Measurements from ENCODE around the gene RNF25. TPM values are rescaled to one million over a fixed set of nuclear protein-coding genes. Genes with fewer than 3 reads are reported as not detected.

The RNF25 gene
- total RNA-seq, 1 experiment from 2014 or later = 40.7 TPM

DNA sequence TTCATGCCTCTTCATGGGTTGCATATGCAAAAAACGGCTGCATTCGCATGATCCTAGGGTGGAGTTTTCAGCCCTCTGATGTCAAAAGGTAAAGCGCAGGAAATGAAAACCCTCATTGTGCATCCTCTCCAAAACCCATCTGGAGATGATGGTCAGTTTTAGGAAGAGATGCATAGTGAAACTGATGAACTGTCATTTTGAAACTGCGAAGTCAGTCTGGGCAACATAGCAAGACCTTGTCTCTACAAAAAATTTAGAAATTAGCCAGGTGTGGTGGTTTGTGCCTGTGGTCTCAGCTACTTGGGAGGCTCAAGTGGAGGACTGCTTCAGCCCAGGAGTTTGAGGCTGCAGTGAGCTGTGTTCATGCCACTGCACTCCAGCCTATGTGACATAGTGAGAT lies 36.3 kb upstream of the RNF25 start:
- no peak overlapping the region for H3K4me3 Mint-ChIP-seq
- Histone ChIP-seq H2BK20ac (ENCODE audit: low read depth, low read length, poor library complexity, severe bottlenecking) (no peak overlapping the region), H2BK120ac (ENCODE audit: low read depth, low read length, poor library complexity, severe bottlenecking) (no peak overlapping the region), H3K14ac (ENCODE audit: insufficient read depth, low read length) (no peak overlapping the region), H3K79me1 (ENCODE audit: insufficient read depth, low read depth, low read length, poor library complexity, severe bottlenecking) (peaks cover 2% of the 10 kb centered on the region), H4K5ac (ENCODE audit: insufficient read length, low read depth, low read length) (no peak overlapping the region), H3K56ac (ENCODE audit: insufficient read length, low read depth, low read length) (no peak overlapping the region), H4K20me1 (ENCODE audit: control insufficient read depth, insufficient read depth, insufficient read length) (no peaks in the 10 kb centered on the region), H2BK5ac (ENCODE audit: insufficient read length, low read length) (no peak overlapping the region), H2BK15ac (ENCODE audit: low read depth, low read length) (no peak overlapping the region), H2AK5ac (ENCODE audit: insufficient read length, low read length) (no peak overlapping the region), H3K79me2 (ENCODE audit: insufficient read depth, low read length) (peaks cover 9% of the 10 kb centered on the region; the same call in 1 of the 2 replicates), H3K4me2 (ENCODE audit: insufficient read depth, insufficient read length, low read length) (no peak overlapping the region), H2BK12ac (ENCODE audit: insufficient read length, low read depth, low read length) (no peak overlapping the region), H3K27ac (ENCODE audit: insufficient read length, low read depth, low read length) (no peak overlapping the region), H3K4me1 (ENCODE audit: insufficient read depth, low read length) (no peaks in the 10 kb centered on the region), H3K27me3 (ENCODE audit: insufficient read depth, low read length) (no peaks in the 10 kb centered on the region), H3K4ac (ENCODE audit: low read depth, low read length) (no peak overlapping the region), H3T11ph (ENCODE audit: low read length) (no peak overlapping the region), H2AFZ (ENCODE audit: low read length) (no peak overlapping the region), H4K91ac (ENCODE audit: insufficient read length, low read depth, low read length) (no peak overlapping the region), H3K23ac (ENCODE audit: insufficient read length, low read depth, low read length) (no peak overlapping the region), H4K8ac (replicated peaks; ENCODE audit: insufficient read length, low read depth, low read length) (no peak overlapping the region), H3K9ac (ENCODE audit: extremely low read depth, insufficient read length, low read length) (no peak overlapping the region), H3K9me3 (ENCODE audit: control insufficient read depth, low read depth, low read length) (no peaks in the 10 kb centered on the region), H3K23me2 (ENCODE audit: insufficient read length, low read depth, low read length, poor library complexity, severe bottlenecking) (no peaks in the 10 kb centered on the region), H3K18ac (ENCODE audit: insufficient read length, low read depth, low read length) (no peak overlapping the region)
- TF ChIP-seq, protein P1, sequence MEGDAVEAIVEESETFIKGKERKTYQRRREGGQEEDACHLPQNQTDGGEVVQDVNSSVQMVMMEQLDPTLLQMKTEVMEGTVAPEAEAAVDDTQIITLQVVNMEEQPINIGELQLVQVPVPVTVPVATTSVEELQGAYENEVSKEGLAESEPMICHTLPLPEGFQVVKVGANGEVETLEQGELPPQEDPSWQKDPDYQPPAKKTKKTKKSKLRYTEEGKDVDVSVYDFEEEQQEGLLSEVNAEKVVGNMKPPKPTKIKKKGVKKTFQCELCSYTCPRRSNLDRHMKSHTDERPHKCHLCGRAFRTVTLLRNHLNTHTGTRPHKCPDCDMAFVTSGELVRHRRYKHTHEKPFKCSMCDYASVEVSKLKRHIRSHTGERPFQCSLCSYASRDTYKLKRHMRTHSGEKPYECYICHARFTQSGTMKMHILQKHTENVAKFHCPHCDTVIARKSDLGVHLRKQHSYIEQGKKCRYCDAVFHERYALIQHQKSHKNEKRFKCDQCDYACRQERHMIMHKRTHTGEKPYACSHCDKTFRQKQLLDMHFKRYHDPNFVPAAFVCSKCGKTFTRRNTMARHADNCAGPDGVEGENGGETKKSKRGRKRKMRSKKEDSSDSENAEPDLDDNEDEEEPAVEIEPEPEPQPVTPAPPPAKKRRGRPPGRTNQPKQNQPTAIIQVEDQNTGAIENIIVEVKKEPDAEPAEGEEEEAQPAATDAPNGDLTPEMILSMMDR (conservative IDR thresholded peaks at IDR 0.05) = no peak
- no peak for DNase-seq
- WGBS (ENCODE audit: extremely low coverage, insufficient read length, low lambda C conversion rate) = no CpG with 5 or more reads among the region's 4 CpGs
- H3K27me3 Mint-ChIP-seq (ENCODE audit: low read depth) = no peaks in the 10 kb centered on the region; the same call in 1 of the 2 replicates
- peaks cover 0 to 4% of the 10 kb centered on the region in 2 experiments; a peak in 3 of 5 replicates for H3K9me3 Mint-ChIP-seq
- no peaks in the 10 kb centered on the region; a peak in 2 of 7 replicates for H3K36me3 Mint-ChIP-seq (ENCODE audit: insufficient read depth in 1 of 3, low read depth in 3 of 3)
- H3K4me1 Mint-ChIP-seq = peaks cover 17 to 20% of the 10 kb centered on the region in 2 experiments
- H3K27ac Mint-ChIP-seq = no peak overlapping the region

All from H9 (cell line).